Medulla oblongata (tissue), 1 donor: ENCODE results near the gene MLLT6.

ENCODE experiments used
- DNase-seq: peaks from one replicate; pipeline ENCODE4 v3.0.0-alpha.2; 2015; ENCODE audit errors: extremely low spot score

Gene MLLT6

GRCh38 chr17:38762231-38762630 is 57.2 kb downstream of the MLLT6 start:
- no peak for DNase-seq

- DNase-seq = no peak
Measured at GRCh38 chr17:38766341-38766740, 61.3 kb downstream of the MLLT6 start.

- no peak for DNase-seq
Measured at GRCh38 chr17:38768417-38768816, 63.3 kb downstream of the MLLT6 start.

DNA sequence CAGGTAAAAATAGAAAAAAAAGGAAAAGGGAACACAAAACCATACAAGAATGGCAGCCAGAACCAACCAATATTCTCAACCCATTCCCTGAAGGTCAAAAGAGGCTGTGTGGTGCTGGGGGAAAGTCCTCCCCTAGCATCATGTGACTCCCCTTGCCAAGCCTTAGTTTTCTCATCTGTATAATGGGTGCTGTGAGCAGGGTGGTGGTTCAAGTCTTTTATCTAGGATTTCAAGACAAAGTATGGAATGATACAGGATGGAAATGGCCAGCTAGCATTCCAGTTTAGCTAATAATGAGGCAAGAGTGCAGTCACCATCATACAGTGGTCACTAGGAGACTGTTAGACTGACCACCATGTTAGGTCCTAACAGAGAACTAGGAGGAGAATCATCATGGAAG is 68.2 kb downstream of the MLLT6 start:
- no peak for DNase-seq

DNA sequence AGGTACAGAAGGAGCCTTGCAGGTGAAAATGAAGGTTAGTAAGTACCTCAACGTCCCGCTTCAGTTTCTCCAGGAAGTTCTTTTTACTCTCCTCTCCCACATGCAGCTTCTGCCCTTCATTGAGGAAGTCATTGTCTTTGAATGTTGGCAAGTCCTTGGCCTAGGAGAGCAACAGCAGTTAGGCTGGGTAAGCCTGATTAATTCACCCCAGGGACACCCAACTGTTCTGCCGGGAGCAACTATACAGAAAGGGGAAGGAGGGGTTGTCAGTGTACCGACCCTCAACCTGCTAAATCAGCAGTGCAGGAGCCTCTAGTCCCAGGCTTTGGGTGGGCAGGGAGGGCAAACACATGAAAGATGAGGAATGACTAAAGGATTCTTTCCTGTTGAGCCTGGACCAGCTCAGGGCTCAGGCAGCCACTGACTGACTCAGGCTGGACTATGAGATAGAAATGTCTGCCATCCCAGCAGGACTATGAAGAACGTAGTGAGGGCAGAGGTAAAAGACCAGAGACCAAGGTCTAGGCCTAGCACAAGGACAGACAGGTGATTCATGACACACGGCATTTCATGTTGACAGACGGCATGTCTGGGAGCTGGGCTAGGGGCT is 72.7 kb downstream of the MLLT6 start:
- no peak for DNase-seq
